IgD-negative memory B cell (primary cell): ENCODE measurements around the gene ZNF805. TPM values are rescaled to one million over a fixed set of nuclear protein-coding genes. Genes with fewer than 3 reads are reported as not detected.
"Not testable (repeated sequence)": the region's sequence is repeated elsewhere in the genome, so short reads cannot be mapped to it uniquely, and the experiment has no call there.

Experiments
- H3K27ac Mint-ChIP-seq, 3 donors: one replicate each; pipeline ENCODE4 v1.8.0; 2020 to 2022; ENCODE audit warnings: mild to moderate bottlenecking in 3 of 3, mixed read lengths in 3 of 3, moderate library complexity in 1 of 3
- H3K27me3 Mint-ChIP-seq: one replicate; pipeline ENCODE4 v1.8.0; 2021; ENCODE audit warnings: mixed read lengths
- H3K36me3 Mint-ChIP-seq: one replicate; pipeline ENCODE4 v1.8.0; 2020; ENCODE audit warnings: mild to moderate bottlenecking, mixed read lengths
- H3K4me1 Mint-ChIP-seq, 3 donors: one replicate each; pipeline ENCODE4 v1.8.0; 2020 to 2022; ENCODE audit warnings: mixed read lengths in 3 of 3, mild to moderate bottlenecking in 1 of 3
- H3K4me3 Mint-ChIP-seq, 4 donors: one replicate each; pipeline ENCODE4 v1.8.0; 2020 to 2022; ENCODE audit warnings: mild to moderate bottlenecking in 4 of 4, mixed read lengths in 4 of 4, moderate library complexity in 3 of 4
- H3K9me3 Mint-ChIP-seq, 3 donors: one replicate each; pipeline ENCODE4 v1.8.0; 2020 to 2021; ENCODE audit warnings: mixed read lengths in 3 of 3, mild to moderate bottlenecking in 1 of 3
- polyA plus RNA-seq: library from polyadenylated mRNA; unstranded; fragments of 300-500 nt; fragmentation: Illumina TruSeq; gene quantifications from one replicate; pipeline ENCODE4 v1.2.3, GENCODE V29; 2021

Gene ZNF805
- polyA plus RNA-seq = 3.8 TPM

- Mint-ChIP-seq H3K36me3 (peaks cover 6% of the 10 kb centered on the region), H3K4me3 (peak within 1 kb of the TSS; percentile 95 to 98 (median 96)), H3K4me1 (peaks cover 12 to 26% (median 20%) of the 10 kb centered on the region in 3 donors), H3K27me3 (no peaks in the 10 kb centered on the region), H3K27ac (peak within 1 kb of the TSS; percentile 89 to 99 (median 95)), H3K9me3 (peaks cover 0 to 2% (median 0%) of the 10 kb centered on the region in 3 donors)
These were observed at the start of gene ZNF805 for GRCh38 chr19:57240311-57241090. TSS of gene ZNF805 (plus strand) at chr19:57240632. CDS start at chr19:57240892, 260 bp downstream.

DNA sequence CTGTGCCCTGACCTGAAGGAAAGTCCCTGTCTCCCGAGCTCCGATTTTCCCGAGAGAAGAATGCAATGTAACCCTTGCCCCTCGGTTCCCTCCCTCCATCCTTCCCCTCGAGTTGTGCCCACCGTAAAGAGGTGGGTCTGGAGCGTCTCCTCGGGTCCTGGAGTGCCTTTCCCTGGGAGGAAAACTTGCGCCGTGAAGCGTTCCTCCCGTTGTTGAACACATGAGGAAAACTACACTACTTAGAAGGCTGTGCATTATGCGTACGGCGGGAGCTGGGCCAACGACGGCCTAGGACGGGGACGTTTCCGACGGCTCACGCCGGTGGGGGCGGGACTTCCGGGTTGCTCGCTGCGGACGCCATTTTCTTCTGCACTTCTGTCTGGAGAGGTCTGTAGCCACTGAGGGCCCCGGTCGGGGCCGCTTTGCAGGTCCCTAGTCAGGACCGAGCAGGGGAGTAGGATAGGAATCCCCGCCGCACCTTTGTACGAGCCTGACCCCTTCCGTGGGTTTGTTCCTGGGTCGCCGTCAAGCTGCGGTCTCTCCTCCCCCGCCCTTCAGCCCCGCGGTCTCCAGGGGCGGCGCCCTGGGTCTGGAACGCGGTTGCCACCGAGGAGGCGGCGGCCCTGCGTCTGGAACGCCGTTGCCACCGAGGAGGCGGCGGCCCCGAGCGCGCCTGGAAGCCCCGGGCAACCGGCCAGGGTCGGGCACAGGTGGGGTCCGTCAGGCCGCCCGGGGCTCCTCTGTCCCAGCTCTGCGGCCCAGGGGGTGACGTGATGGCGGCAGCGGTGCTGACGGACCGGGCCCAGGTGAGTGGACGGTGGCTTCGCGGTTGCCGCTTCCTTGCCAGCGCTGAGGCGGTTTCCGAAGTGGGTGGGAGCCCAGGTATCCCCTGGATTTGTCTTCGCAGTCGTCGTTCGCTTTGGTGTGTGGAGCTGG, 49.0 kb upstream of the ZNF805 start, which contains the start of gene ZNF264:
Gene ZNF264 (plus strand): TSS at position 360 of the 936 bp plus-strand sequence. CDS start 414 bp downstream, at position 774.
- peaks cover 14 to 23% (median 15%) of the 10 kb centered on the region in 3 donors for H3K9me3 Mint-ChIP-seq

DNA sequence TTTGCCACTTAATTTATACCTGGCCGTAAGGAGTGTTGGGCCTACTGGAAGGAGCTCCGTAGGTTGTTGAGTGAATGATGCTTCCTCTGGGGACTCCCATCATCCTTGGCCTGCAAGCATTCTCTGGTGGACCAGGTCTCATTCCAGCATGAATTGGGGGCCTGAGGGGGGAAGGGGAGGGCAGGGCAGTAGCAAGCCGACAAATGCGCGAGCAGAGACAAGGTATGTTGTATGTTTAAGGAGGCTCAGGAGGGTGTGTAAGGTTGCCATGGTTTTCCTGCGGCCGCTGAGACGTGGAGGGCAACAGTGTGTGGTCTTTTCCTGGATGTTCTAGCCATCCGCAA, 48.4 kb upstream of the ZNF805 start:
- peaks cover 26 to 30% (median 27%) of the 10 kb centered on the region in 3 donors for H3K4me1 Mint-ChIP-seq
- peaks cover 14 to 23% (median 15%) of the 10 kb centered on the region in 3 donors for H3K9me3 Mint-ChIP-seq
- H3K27ac Mint-ChIP-seq = peak overlapping the region; percentile 81 to 96 (median 83)
- H3K36me3 Mint-ChIP-seq = peaks cover 17% of the 10 kb centered on the region
- H3K27me3 Mint-ChIP-seq = peaks cover 4% of the 10 kb centered on the region
- peak overlapping the region; percentile 90 to 97 (median 96) for H3K4me3 Mint-ChIP-seq

More for the DNA sequence above, 49.0 kb upstream of the ZNF805 start, which contains the start of gene ZNF264:
- peaks cover 12% of the 10 kb centered on the region for H3K36me3 Mint-ChIP-seq
- peak within 1 kb of the TSS; percentile 90 to 97 (median 96) for H3K4me3 Mint-ChIP-seq
- H3K27me3 Mint-ChIP-seq = peaks cover 4% of the 10 kb centered on the region
- peak within 1 kb of the TSS; percentile 81 to 96 (median 95) for H3K27ac Mint-ChIP-seq
- H3K4me1 Mint-ChIP-seq = peaks cover 26 to 28% (median 27%) of the 10 kb centered on the region in 3 donors

DNA sequence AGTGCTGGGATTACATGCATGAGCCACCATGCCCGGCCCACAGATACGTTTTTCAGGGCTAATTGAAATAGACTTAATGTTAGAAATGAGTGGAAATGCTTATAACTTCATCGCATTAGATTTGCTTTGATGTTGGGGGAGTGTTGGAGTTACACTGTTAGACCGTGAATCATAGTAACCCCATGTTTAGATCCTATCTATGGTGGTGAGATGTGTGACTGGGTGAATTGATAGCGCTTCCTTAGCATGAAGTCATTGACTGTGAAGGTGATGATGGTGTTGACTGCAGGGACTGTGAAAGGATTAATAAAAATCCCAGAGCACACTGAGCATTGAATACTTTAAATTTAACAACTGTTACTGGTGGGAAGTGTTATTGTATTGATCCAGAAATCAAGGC, 47.4 kb upstream of the ZNF805 start:
- Mint-ChIP-seq H3K9me3 (peaks cover 10 to 19% (median 14%) of the 10 kb centered on the region in 3 donors), H3K4me3 (peak overlapping the region; percentile 90 to 97 (median 96))

GRCh38 chr19:57197874-57198273, 42.6 kb upstream of the ZNF805 start:
- Mint-ChIP-seq H3K4me3 (peak overlapping the region in 1 of 4 donors; percentile 47), H3K36me3 (peaks cover 31% of the 10 kb centered on the region), H3K4me1 (peaks cover 14 to 32% (median 19%) of the 10 kb centered on the region in 3 donors)

More for the DNA sequence above, 47.4 kb upstream of the ZNF805 start:
- H3K27me3 Mint-ChIP-seq = peaks cover 1% of the 10 kb centered on the region
- peaks cover 19% of the 10 kb centered on the region for H3K36me3 Mint-ChIP-seq
- peak overlapping the region in 1 of 3 donors; percentile 81 for H3K27ac Mint-ChIP-seq
- H3K4me1 Mint-ChIP-seq = peaks cover 26 to 31% (median 30%) of the 10 kb centered on the region in 3 donors

GRCh38 chr19:57202160-57202559, 38.3 kb upstream of the ZNF805 start:
- no peak overlapping the region for H3K4me3 Mint-ChIP-seq

More at GRCh38 chr19:57197874-57198273, 42.6 kb upstream of the ZNF805 start:
- not testable (repeated sequence) for H3K27ac Mint-ChIP-seq, H3K27me3 Mint-ChIP-seq
- peaks cover 0 to 11% (median 0%) of the 10 kb centered on the region in 3 donors for H3K9me3 Mint-ChIP-seq

DNA sequence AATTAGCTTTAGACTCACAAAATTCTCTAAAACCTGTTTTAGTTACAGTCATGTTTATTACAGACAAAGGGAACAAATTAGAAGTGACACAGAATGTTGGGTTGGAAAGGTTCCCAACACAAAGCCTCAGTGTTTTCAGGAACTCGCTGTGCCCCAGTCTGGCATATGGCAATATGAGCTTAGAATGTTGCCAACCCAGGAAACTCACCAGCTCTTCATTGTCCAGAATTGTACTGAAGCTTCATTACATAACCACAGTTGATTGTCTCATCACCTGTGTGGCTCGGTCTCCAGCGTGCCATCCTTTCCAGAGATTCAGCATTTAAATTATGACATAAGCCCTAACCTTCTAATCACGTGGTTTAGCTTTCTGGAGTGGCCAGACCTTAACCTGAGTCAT, 30.1 kb upstream of the ZNF805 start:
- Mint-ChIP-seq H3K36me3 (peaks cover 34% of the 10 kb centered on the region), H3K27me3 (no peaks in the 10 kb centered on the region), H3K27ac (no peak overlapping the region), H3K4me1 (peaks cover under 1 to 2% (median 2%) of the 10 kb centered on the region in 3 donors), H3K9me3 (peaks cover 3 to 18% (median 11%) of the 10 kb centered on the region in 3 donors), H3K4me3 (no peak overlapping the region)

More at GRCh38 chr19:57202160-57202559, 38.3 kb upstream of the ZNF805 start:
- no peaks in the 10 kb centered on the region for H3K9me3 Mint-ChIP-seq
- no peak overlapping the region for H3K27ac Mint-ChIP-seq
- peaks cover 2 to 21% (median 9%) of the 10 kb centered on the region in 3 donors for H3K4me1 Mint-ChIP-seq
- peaks cover 32% of the 10 kb centered on the region for H3K36me3 Mint-ChIP-seq
- no peaks in the 10 kb centered on the region for H3K27me3 Mint-ChIP-seq

GRCh38 chr19:57212109-57212508, 28.3 kb upstream of the ZNF805 start:
- Mint-ChIP-seq H3K36me3 (peaks cover 35% of the 10 kb centered on the region), H3K4me3 (no peak overlapping the region), H3K4me1 (peaks cover 2 to 5% (median 3%) of the 10 kb centered on the region in 3 donors), H3K27me3 (no peaks in the 10 kb centered on the region), H3K9me3 (peaks cover 3 to 18% (median 12%) of the 10 kb centered on the region in 3 donors), H3K27ac (no peak overlapping the region)

GRCh38 chr19:57227502-57227901, 12.9 kb upstream of the ZNF805 start:
- Mint-ChIP-seq H3K27me3 (peaks cover 2% of the 10 kb centered on the region), H3K4me3 (no peak overlapping the region), H3K9me3 (peaks cover 1 to 5% (median 2%) of the 10 kb centered on the region in 3 donors), H3K27ac (no peak overlapping the region), H3K36me3 (peaks cover 2% of the 10 kb centered on the region), H3K4me1 (peaks cover 0 to 3% (median 0%) of the 10 kb centered on the region in 3 donors)

DNA sequence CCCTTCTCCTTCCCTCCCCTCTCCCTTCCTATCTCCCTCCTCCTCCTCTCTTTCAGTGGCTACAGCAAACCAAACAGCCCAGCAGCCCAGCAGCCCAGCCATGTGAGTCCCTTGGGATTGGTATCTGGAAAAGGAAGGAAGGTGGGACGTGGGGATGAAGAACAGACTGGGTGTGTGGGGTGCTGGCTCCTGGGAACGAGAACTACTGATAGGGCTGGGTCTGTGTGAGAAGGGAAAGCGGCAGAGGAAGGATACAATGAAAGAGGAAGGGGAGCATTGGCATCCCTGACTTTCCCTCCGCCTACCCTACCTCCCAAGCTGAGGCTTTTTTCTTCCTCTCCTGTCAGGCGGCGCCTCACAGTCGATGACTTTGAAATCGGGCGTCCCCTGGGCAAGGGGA, 8.7 kb upstream of the ZNF805 start:
- H3K4me3 Mint-ChIP-seq = no peak overlapping the region
- H3K36me3 Mint-ChIP-seq = peaks cover 3% of the 10 kb centered on the region
- H3K27me3 Mint-ChIP-seq = peaks cover 2% of the 10 kb centered on the region
- peaks cover 6 to 8% (median 6%) of the 10 kb centered on the region in 3 donors for H3K4me1 Mint-ChIP-seq
- peaks cover 0 to 4% (median 1%) of the 10 kb centered on the region in 3 donors for H3K9me3 Mint-ChIP-seq
- no peak overlapping the region for H3K27ac Mint-ChIP-seq

DNA sequence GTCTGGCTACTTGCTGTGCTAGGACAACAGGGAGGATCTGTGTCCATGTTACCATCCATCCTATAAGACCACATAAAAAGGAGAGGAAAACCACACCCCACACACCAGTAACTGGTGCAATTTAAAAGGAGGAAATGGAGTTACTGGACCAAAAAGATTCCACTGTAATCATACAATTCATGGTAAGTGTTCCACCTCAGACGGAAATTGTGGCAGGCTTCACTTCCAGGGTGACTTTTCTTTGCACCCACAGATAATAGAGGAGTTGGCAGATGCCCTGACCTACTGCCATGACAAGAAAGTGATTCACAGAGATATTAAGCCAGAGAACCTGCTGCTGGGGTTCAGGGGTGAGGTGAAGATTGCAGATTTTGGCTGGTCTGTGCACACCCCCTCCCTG, 7.2 kb upstream of the ZNF805 start:
- Mint-ChIP-seq H3K27ac (no peak overlapping the region), H3K9me3 (peaks cover 0 to under 1% (median 0%) of the 10 kb centered on the region in 3 donors), H3K36me3 (peaks cover 3% of the 10 kb centered on the region), H3K27me3 (peaks cover 2% of the 10 kb centered on the region), H3K4me3 (no peak overlapping the region), H3K4me1 (peaks cover 6 to 8% (median 6%) of the 10 kb centered on the region in 3 donors)

GRCh38 chr19:57239982-57240310, 486 bp upstream of the ZNF805 start:
- Mint-ChIP-seq H3K4me1 (peaks cover 12 to 26% (median 20%) of the 10 kb centered on the region in 3 donors), H3K27me3 (no peaks in the 10 kb centered on the region), H3K9me3 (peaks cover 0 to 2% (median 0%) of the 10 kb centered on the region in 3 donors), H3K36me3 (peaks cover 3% of the 10 kb centered on the region), H3K27ac (peak overlapping the region; percentile 89 to 99 (median 95)), H3K4me3 (peak overlapping the region; percentile 95 to 98 (median 96))

GRCh38 chr19:57241176-57241575, 744 bp downstream of the ZNF805 start:
- Mint-ChIP-seq H3K9me3 (peaks cover 0 to 2% (median 0%) of the 10 kb centered on the region in 3 donors), H3K27me3 (no peaks in the 10 kb centered on the region), H3K27ac (peak overlapping the region; percentile 89 to 99 (median 95)), H3K4me3 (peak overlapping the region; percentile 95 to 98 (median 96)), H3K36me3 (peaks cover 6% of the 10 kb centered on the region), H3K4me1 (peaks cover 12 to 28% (median 20%) of the 10 kb centered on the region in 3 donors)

GRCh38 chr19:57242821-57243220, 2.4 kb downstream of the ZNF805 start:
- peaks cover 4% of the 10 kb centered on the region for H3K36me3 Mint-ChIP-seq
- H3K4me1 Mint-ChIP-seq = peaks cover 12 to 28% (median 20%) of the 10 kb centered on the region in 3 donors
- H3K9me3 Mint-ChIP-seq = peaks cover 0 to 2% (median 0%) of the 10 kb centered on the region in 3 donors
- no peak overlapping the region for H3K27ac Mint-ChIP-seq
- H3K27me3 Mint-ChIP-seq = no peaks in the 10 kb centered on the region
- H3K4me3 Mint-ChIP-seq = peak overlapping the region in 3 of 4 donors; percentile 56 to 95 (median 66)
